Tibial artery (tissue), 4 donors: ENCODE data around the gene TCF15.

Source experiments
- DNase-seq, 2 donors: peaks; one replicate each; pipeline ENCODE4 v3.0.0-alpha.2; 2019
- H3K27ac ChIP-seq, 2 donors: fragments of 200-600 bp; sonication (generic) in 1 of 2; 1 replicate in 1 of 2; 2 replicates in 1 of 2; pipeline ENCODE4 v1.5.1; 2018 to 2019; ENCODE audit warnings: mild to moderate bottlenecking in 1 of 2
- H3K27me3 ChIP-seq, 2 donors: fragments of 200-600 bp; sonication (generic) in 1 of 2; one replicate each; pipeline versions ENCODE4 v1.5.1 to v1.6.0; 2016 to 2019
- H3K36me3 ChIP-seq, 3 donors: fragments of 200-600 bp; sonication (generic) in 2 of 3; one replicate each; pipeline ENCODE4 v1.5.1; 2016 to 2019; ENCODE audit warnings: mild to moderate bottlenecking in 2 of 3
- H3K4me1 ChIP-seq, 4 donors: fragments of 200-600 bp; sonication (generic) in 2 of 4; 1 replicate in 3 of 4; 2 replicates in 1 of 4; pipeline ENCODE4 v1.5.1; 2016 to 2019
- H3K4me3 ChIP-seq, 2 donors: fragments of 200-600 bp; sonication (generic) in 1 of 2; 1 replicate in 1 of 2; 2 replicates in 1 of 2; pipeline ENCODE4 v1.5.1; 2018 to 2019; ENCODE audit warnings: mild to moderate bottlenecking in 2 of 2
- H3K9me3 ChIP-seq, 3 donors: fragments of 200-600 bp; sonication (generic) in 1 of 3; one replicate each; pipeline ENCODE4 v1.5.1; 2016 to 2019
- intact Hi-C: fragments of 100-400 bp; cut with DNase I; formaldehyde crosslinking; loops from one replicate; pipeline ENCODE4 v1.15.0; 2023; ENCODE audit warnings: low total_unique reads
- TF ChIP-seq, protein P1 (sequence below), 2 experiments: fragments of 200-600 bp in 1 of 2; fragments of 450-650 bp in 1 of 2; IDR thresholded peaks; one replicate each; pipeline ENCODE4 v1.5.1; 2017 to 2019; ENCODE audit warnings: antibody characterized with exemption in 2 of 2, mild to moderate bottlenecking in 1 of 2, moderate library complexity in 1 of 2

TCF15 gene

GRCh38 chr20:621125-621756 is 11.1 kb upstream of the TCF15 start:
- no peaks in the 10 kb centered on the region for H3K4me1 ChIP-seq
- H3K27ac ChIP-seq: no peak overlapping the region
- intact Hi-C loops: no loop called here
- no peak for DNase-seq
- peaks cover 0 to 13% (median 6%) of the 10 kb centered on the region in 3 donors for H3K9me3 ChIP-seq
- H3K27me3 ChIP-seq: peaks cover 0 to 36% of the 10 kb centered on the region in 2 donors
- no peaks in the 10 kb centered on the region for H3K36me3 ChIP-seq
- H3K4me3 ChIP-seq: no peak overlapping the region
- TF ChIP-seq, protein P1, sequence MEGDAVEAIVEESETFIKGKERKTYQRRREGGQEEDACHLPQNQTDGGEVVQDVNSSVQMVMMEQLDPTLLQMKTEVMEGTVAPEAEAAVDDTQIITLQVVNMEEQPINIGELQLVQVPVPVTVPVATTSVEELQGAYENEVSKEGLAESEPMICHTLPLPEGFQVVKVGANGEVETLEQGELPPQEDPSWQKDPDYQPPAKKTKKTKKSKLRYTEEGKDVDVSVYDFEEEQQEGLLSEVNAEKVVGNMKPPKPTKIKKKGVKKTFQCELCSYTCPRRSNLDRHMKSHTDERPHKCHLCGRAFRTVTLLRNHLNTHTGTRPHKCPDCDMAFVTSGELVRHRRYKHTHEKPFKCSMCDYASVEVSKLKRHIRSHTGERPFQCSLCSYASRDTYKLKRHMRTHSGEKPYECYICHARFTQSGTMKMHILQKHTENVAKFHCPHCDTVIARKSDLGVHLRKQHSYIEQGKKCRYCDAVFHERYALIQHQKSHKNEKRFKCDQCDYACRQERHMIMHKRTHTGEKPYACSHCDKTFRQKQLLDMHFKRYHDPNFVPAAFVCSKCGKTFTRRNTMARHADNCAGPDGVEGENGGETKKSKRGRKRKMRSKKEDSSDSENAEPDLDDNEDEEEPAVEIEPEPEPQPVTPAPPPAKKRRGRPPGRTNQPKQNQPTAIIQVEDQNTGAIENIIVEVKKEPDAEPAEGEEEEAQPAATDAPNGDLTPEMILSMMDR (IDR thresholded peaks at IDR 0.05): no peak

DNA sequence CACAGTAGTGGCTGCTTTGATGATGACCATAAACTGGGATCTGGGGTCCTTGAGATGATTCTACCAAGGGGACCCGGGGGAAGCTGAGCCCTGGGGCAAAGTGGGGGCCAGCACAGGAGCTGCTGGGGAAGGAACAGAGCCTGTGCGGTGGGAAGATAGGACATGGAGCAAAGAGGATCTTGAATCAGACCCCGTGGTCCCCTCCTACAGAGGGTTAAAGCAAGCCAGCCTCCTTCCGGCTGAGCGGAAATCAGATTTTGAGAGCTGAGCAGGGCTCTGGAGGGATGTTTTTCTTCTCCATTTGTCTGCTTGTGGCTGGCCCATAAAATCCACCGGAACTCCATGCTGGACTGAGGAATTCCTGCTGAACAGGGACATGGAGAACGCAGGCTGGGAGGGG is 10.1 kb upstream of the TCF15 start:
- Histone ChIP-seq H3K4me1 (no peaks in the 10 kb centered on the region), H3K27me3 (peaks cover 0 to 36% of the 10 kb centered on the region in 2 donors), H3K9me3 (peaks cover 0 to 13% (median 6%) of the 10 kb centered on the region in 3 donors), H3K4me3 (no peak overlapping the region), H3K27ac (no peak overlapping the region), H3K36me3 (no peaks in the 10 kb centered on the region)
- no peak for DNase-seq
- intact Hi-C loops: no loop called here
- TF ChIP-seq, protein P1 (IDR thresholded peaks at IDR 0.05): no peak

DNA sequence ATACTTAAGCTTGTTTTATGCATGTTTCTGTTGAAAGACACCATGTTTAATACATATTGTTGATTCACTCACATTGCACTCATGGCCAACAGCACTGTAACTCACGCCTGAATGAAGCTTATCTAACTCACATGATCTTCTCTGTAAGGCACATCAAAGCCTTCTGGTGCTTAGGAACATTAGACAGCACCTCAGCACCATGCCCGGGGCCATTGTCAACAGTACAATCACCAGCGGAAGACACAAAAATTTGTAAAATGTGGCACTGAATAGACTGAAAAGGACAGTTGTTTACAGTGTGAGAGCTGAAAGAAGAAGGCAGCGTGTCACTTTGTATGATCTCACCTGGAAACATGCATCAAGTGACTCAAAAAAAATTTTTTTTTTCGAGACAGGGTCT is 8.9 kb upstream of the TCF15 start:
- Histone ChIP-seq H3K9me3 (peaks cover 0 to 13% (median 6%) of the 10 kb centered on the region in 3 donors), H3K27ac (no peak overlapping the region), H3K4me1 (no peaks in the 10 kb centered on the region), H3K4me3 (no peak overlapping the region), H3K27me3 (peaks cover 0 to 42% of the 10 kb centered on the region in 2 donors), H3K36me3 (no peaks in the 10 kb centered on the region)
- DNase-seq: no peak
- TF ChIP-seq, protein P1 (IDR thresholded peaks at IDR 0.05): no peak
- intact Hi-C loops: no loop called here

GRCh38 chr20:617934-618690 is 8.0 kb upstream of the TCF15 start:
- Histone ChIP-seq H3K27ac (no peak overlapping the region), H3K27me3 (peaks cover 0 to 48% of the 10 kb centered on the region in 2 donors), H3K4me1 (no peaks in the 10 kb centered on the region), H3K4me3 (no peak overlapping the region), H3K36me3 (no peaks in the 10 kb centered on the region), H3K9me3 (peaks cover 0 to 13% (median 6%) of the 10 kb centered on the region in 3 donors)
- TF ChIP-seq, protein P1 (IDR thresholded peaks at IDR 0.05): no peak
- intact Hi-C loops: no loop called here
- DNase-seq: no peak

DNA sequence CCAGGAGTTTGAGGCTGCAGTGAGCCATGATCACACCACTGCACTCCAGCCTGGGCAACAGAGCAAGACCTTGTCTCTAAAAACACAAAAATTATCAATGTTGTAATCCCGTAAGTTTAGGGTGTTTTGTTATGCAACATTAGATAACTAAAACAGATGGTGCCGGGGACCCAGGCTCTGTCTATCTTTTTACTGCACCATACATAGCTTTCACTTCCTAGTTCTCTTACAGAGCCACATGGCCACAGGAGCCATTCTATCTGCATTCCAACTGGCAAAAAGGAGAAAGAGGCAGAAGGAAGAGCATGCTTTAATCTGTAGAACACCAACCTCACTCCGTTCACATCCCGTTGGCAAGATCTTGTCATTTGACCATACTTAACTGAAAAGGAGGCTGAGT is 5.4 kb upstream of the TCF15 start:
- TF ChIP-seq, protein P1 (IDR thresholded peaks at IDR 0.05): no peak
- H3K4me3 ChIP-seq: no peak overlapping the region
- peaks cover 0 to 52% of the 10 kb centered on the region in 2 donors for H3K27me3 ChIP-seq
- no peaks in the 10 kb centered on the region for H3K36me3 ChIP-seq
- peaks cover 0 to 13% (median 6%) of the 10 kb centered on the region in 3 donors for H3K9me3 ChIP-seq
- DNase-seq: no peak
- intact Hi-C loops: no loop called here
- peaks cover 0 to 8% (median 0%) of the 10 kb centered on the region in 4 donors for H3K4me1 ChIP-seq
- H3K27ac ChIP-seq: no peak overlapping the region
